22Rv1 (cell line): ENCODE data around the gene PRKCE.

ENCODE experiments used
- H3K27ac ChIP-seq: fragments of 450-650 bp; 2 replicates; pipeline ENCODE4 v1.5.1; 2017
- ZFX ChIP-seq: fragments of 450-650 bp; IDR thresholded peaks from 2 replicates; pipeline ENCODE4 v1.6.1; 2017; ENCODE audit warnings: antibody characterized with exemption, borderline replicate concordance
- TF ChIP-seq, protein P1 (sequence below): fragments of 450-650 bp; IDR thresholded peaks from 2 replicates; pipeline ENCODE4 v1.5.1; 2017; ENCODE audit warnings: mild to moderate bottlenecking

Gene PRKCE

DNA sequence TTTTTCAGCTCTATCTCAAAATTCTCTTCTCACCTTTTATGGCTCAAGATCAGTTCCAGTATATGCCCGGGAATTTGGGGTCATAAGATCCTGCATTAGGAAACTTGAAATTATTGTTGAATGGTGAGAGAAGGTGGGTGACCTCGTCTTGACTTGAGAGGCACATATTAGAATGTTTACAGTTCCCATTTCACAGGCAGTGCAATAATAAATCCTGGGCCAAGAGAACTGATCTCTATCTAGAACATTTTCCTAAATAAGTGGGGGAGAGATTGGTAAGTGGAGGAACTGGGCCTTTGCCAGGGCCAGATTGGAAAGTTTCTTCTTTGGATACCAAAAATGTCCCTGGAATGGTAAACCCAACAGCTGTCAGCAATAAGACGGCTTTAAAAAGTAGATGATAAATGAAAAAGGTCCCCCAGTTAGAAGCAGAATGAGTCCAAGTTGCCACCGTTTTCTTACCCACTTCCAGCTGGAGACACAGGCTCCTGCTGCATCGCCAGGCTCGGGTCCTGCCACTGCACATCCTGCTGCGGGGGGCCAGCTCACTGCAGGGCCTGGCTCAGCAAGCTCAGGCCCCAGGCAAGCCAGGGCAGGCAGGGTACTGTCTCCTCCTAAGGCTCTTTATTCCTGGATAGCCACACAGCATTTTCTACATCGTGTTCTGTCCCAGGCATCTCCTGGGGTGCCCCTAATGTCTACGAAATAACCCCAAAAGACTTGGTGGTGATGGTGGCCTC lies 519.3 kb downstream of the PRKCE start:
- no peak for TF ChIP-seq ZFX
- TF ChIP-seq, protein P1, sequence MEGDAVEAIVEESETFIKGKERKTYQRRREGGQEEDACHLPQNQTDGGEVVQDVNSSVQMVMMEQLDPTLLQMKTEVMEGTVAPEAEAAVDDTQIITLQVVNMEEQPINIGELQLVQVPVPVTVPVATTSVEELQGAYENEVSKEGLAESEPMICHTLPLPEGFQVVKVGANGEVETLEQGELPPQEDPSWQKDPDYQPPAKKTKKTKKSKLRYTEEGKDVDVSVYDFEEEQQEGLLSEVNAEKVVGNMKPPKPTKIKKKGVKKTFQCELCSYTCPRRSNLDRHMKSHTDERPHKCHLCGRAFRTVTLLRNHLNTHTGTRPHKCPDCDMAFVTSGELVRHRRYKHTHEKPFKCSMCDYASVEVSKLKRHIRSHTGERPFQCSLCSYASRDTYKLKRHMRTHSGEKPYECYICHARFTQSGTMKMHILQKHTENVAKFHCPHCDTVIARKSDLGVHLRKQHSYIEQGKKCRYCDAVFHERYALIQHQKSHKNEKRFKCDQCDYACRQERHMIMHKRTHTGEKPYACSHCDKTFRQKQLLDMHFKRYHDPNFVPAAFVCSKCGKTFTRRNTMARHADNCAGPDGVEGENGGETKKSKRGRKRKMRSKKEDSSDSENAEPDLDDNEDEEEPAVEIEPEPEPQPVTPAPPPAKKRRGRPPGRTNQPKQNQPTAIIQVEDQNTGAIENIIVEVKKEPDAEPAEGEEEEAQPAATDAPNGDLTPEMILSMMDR: no peak
- H3K27ac ChIP-seq: no peak overlapping the region

DNA sequence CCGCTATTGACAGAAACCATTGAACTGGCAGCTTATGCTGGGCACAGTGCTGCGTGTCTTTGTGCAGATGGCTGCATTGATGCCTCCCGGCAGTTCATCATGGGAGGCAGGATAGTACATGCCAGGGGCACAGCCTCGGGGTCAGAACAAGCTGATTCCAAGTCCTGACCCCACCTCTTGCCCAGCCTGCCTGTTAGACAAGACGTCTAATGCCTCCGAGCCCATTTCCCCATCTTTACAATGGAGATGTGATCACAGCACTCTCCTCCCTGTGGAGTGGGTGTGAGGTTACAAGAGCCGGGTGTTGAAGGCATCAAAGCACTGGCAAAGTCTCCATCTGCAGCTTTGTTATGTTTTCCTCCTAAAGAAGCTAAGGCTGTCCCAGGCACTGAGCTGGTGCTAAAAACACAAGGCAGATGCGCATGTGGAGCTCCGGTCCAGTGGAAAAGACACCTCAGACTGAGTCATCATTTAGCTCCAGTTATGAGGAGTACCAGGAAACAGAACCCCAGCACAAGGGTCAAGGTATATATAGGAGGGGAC lies 520.0 kb downstream of the PRKCE start:
- TF ChIP-seq, protein P1: no peak
- no peak for TF ChIP-seq ZFX
- H3K27ac ChIP-seq: no peak overlapping the region

DNA sequence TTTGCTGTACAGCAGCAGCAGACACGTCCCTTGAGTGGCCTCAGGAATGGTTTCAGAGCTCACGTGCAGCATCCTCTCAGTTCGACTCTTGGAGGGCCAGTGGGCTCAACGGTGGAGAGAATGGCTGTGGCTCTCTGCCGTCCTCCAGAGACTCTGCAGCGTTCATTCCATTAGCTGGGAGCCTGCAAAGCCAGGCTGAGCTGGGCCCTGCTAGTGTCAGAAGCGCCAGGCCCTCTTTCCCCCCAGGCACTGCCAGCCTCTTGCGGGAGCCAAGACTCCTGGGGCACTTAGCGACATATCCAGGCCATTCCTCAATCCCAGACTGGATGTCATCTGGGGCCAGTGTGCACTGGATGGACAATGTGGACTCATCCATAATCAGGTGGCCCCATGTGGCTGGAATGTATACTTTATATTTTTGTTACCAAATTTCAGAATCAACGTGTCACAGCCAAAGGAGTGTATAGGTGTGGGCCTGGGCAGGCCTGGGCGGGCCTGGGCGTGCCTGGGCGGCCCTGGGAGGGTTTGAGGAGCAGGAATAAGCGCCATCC lies 520.6 kb downstream of the PRKCE start:
- H3K27ac ChIP-seq: no peak overlapping the region
- TF ChIP-seq, protein P1: no peak
- TF ChIP-seq ZFX: no peak

DNA sequence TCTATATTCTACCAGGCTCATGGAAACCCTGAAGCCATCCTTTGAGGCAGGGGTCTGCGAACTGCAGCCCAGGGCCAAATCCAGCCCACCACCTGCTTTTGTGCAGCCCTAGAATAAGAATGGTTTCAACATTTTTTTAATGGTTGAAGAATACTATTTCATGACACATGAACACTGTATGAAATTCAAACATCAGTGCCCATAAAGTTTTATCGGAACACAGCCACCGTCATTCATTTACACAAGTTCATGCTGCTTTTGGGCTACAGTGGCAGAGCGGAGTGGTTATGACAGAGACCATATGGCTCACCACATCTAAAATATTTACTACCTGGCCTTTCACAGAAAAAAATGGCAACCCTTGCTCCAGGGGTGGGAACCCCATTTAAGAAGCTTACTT lies 521.6 kb downstream of the PRKCE start:
- TF ChIP-seq, protein P1: no peak
- no peak for TF ChIP-seq ZFX
- H3K27ac ChIP-seq: no peak overlapping the region

DNA sequence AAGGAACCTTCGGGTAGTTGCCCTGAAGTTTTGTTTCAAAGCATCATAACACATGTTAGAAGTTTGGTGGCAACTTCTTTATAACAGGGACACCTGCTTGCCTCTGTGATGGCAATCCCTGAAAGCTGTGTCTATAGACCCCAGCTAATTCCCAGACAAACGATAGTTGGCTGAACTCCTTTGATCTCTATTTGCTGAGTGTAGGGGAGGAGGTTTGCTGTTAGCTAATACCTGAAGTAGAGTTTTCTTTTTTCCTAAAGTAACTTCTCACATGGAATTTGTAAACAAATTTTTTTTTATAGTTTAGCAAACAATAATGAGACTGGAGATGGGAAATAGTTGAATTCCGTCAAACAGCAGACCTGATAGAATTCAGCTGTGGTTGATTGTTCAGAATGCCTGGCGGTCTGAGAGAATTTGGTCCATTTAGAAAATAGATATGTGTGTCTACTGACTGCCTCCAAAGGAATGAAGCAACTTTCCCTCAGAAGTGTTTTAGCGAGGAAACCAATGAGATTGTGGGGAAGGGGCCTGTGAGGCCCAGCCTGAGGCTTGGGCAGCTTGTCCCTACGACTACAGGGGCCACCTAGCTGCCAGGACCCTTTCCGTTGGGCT lies 522.3 kb downstream of the PRKCE start:
- no peak for TF ChIP-seq ZFX
- TF ChIP-seq, protein P1: no peak
- H3K27ac ChIP-seq: no peak overlapping the region

DNA sequence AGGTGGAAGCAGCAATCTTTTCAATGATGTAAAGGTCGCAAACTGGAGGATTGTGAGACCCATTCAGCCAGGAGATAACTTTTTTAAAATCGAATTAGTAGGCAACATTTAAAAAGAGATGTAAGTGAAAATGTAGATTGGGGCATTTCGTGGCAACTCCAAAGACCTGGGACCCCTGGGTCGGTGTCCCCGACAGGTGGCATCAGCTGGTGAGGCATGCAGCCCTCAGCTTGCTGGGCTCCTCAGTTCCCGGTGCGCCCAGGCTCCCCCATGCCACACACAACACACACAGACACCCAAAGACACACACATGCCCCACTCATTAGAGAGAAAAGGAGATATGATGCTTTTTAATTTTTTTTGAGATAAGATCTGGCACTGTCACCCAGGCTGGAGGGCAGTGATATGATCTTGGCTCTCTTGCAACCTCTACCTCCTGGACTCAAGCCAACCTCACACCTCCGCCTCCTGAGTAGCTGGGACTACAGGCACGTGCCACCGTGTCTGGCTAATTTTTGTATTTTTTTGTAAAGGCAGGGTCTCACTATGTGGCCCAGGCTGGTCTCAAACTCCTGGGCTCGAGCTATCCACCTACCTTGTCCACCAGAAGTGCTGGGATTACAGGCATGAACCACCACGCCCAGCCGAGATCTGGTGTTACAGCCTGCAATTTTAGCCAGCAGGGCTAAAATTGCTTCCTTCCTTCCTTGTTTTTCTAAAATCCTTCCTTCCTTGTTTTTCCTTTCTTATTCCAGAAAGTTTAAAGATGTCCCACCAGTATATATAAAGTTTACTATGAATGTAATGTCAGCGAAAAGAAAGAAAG lies 523.1 kb downstream of the PRKCE start:
- TF ChIP-seq, protein P1: no peak
- TF ChIP-seq ZFX: no peak
- no peak overlapping the region for H3K27ac ChIP-seq
